Superior temporal gyrus (tissue), 1 donor: ENCODE results near the gene KCNG2.

ENCODE experiments used
- DNase-seq: peaks from one replicate; pipeline ENCODE4 v3.0.0-alpha.2; 2016; ENCODE audit errors: extremely low spot score

Gene KCNG2

DNA sequence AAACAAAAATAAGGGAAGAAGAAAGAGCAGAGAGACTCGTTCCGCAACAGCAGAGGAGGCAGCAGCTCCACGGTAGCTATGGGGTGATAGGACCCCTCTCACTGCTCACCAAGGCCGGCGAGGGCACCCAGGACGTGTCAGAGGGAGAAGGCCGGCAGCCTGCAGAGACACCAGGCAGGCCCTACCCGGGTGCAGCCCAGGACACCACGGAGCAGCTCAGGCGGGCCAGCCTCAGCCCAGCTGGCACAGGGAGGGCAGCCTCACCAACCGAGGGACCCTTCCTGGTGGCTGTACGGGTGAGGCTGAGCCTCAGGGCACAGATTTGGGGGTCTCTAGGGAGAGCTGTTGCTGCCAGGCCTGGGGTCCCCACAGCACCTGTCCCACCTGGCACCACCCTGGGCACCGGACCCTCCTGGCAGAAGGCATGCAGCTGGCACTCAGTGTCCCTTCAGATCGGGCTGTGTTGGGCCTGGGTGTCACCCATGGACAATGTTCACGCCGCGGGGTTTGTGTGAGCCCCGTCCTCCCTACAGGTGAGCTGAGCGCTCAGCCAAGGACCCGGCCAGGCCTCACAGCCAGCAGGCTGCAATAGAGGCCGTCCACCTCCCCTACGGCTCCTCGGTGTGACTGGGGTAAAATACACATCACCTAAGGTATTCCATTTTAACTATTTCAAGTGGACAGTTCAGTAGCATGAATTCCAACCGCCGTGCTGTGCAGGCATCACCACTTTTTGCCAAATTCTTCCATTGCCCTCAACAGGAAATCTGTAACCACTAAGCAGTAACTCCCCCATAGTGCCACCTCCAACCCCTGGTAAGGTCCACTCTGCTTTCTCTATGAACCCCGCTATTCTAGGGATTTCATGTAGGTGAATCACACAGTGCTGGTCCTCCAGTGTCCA, 21.6 kb downstream of the KCNG2 start:
- DNase-seq: no peak

DNA sequence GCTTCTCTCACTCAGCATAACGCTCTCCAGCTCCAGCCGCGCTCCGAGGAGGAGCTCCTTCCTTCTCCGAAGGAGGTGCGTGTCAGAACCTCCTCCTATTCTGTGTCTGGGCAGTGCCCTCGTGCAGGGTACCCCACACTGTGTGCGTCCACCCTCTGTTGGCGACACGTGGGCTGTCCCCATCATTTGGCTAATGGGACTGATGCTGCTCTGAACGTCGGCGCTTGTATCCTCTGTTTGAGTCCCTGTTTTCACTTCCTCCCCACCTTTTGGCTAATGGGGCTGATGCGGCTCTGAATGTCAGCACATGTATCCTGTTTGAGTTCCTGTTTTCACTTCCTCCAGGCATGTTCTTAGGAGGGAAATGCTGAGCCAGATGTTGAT, 22.2 kb downstream of the KCNG2 start:
- DNase-seq: peak; percentile 16

DNA sequence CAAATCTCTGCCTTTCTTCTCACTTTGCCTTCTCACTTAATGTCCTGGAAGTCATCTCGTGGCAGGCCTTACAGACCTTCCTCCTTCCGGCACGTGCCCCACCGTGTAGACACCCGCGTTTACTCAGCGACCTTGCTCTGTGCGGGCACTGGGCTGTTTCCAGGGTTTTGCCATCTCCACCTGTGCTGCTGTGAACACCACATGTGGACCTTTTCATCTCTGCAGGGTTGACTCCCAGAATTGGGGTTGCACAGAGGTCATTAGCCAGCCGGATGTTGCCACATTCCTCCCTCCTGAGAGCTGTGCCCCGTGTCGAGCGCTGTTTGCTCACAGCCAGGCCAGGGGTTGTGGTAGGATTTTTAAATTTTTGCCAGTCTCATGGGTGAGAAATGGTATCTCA, 25.4 kb downstream of the KCNG2 start:
- DNase-seq: no peak

DNA sequence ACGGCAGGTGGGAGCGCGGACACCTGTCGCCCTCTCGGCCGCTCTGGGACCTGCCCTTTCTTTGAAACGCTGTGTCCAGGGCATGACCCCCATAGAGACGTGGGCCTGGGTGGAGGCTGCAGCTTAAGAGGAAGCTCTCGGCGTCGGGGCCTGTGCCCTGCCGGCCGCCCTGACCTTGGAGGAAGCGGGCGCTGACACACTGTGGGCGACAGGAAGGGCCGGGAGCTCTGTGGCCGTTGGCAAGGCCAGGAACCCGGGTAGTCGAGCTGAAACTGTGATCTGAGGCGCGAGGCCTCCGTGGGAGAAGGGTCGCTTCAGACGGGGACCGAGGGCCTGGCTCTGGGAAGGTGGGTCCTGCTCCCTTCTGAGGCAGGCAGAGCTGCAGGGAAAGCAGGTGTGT, 28.2 kb downstream of the KCNG2 start:
- no peak for DNase-seq

DNA sequence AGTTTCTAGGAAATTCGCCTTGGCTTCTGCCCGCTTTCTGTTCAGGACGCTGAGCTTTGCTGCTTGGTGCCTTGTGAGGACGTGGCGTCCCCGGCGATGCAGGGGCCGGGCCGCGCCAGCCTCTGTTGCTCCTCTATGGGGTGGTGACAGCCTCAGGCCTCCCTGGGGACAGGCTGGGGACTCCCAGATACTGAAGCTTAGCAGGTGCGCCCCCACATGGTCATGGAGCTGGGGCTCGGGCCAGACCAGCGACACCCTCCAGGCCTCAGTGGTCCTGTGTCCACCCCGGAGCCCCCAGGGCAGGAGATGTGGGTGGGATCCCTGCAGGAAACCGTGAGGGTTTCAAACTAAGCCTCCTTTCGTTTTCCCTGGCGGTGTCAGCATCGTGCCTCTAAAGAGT, 29.2 kb downstream of the KCNG2 start:
- no peak for DNase-seq

DNA sequence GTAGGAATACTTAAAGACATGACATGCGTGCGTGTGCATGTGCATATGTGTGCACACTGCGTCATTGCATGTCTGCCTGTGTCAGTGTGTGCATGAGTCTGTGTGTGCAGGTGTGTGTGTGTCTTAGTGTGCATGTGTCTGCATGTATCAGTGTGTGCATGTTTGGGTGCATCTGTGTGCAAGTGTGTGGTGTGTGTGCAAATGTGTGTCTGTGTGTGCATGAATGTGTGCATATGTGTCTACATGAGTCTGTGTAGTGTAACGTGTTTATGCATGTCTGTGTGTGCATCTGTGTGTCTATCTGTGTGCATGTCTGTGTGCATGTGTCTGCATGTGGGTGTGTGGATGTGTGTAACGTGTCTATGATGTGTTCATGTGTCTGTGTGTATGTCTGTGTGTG, 30.5 kb downstream of the KCNG2 start:
- no peak for DNase-seq

DNA sequence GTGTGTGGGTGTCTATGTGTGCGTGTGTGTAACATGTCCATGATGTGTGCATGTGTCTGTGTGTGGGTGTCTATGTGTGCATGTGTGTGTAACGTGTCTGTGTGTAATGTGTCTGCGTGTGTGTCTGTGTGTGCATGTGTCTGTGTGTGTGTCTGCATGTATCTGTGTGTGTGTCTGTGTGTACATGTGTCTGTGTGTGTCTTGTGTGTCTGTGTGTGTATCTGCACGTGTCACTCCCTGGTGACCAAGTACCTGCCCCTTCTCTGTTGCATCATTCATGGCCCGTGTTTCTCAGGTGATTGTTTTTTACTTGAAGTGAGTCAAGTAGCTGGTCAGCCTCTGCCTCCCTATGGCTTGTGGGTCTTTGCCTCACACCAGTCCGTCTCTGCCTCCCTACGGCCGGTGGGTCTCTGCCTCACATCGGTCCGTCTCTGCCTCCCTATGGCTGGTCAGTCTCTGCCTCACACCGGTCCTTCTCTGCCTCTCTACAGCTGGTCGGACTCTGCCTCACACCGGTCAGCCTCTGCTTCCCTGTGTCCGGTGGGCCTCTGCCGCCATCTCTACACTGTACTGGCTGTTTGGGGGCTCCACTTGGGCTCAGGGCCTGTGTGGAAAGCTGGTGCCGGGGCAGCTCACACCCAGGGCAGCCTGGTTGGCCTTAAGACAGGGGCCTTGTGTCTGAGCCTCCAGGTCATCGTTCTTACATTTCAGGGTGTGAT, 31.6 kb downstream of the KCNG2 start:
- DNase-seq: no peak

DNA sequence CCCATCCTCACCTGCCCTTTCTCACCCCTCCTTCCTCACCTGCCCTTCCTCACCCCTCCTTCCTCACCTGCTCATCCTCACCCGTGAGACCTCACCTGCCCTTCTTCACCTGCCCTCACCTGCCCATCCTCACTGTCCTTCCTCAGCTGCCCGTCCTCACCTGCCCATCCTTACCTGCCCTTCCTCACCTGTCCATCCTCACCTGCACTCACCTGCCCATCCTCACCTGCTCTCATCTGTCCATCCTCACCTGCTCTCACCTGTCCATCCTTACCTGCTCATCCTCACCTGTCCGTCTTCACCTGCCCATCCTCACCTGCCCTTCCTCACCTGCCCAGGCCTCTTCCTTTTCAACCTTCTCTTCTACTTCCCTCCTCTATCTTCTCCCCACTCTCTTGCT, 34.4 kb downstream of the KCNG2 start:
- DNase-seq: no peak

DNA sequence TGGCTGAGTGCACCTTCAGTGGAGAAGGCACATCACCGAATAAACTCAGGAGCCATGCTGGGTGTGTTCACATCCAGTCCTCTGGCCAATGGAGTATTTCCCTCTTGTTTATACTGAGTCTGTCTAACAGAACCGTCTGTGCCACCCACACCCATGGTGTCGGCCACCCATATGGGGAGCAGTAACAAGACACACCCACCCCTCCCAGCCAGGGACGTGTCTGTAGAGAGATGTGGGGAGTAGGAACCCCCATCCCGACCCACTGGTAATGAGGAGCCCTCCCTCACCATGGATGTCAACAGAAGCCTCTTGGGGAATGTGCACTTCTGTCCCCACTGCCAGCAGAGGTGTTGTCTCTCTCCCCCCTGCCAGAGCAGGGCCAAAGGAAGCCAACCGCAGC, 37.1 kb downstream of the KCNG2 start:
- no peak for DNase-seq

DNA sequence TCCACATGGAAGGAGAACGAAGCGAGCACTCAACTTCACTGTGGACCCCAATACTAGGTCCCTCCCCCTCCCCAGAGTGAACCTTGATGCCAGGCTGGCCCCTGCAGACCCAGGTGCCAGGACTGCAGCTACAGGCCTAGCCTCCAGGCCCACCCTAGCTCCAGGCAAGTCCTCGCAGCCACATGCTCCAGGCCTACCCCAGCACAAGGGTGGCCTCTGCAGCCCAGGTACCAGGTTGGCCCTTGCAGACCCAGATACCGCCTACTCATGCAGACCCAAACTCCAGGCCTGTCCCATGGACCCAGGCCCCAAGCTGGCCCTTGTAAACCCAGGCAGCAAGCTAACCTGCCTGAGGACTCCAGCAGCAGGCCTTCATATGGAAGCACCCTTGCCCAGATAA, 44.2 kb downstream of the KCNG2 start:
- no peak for DNase-seq

DNA sequence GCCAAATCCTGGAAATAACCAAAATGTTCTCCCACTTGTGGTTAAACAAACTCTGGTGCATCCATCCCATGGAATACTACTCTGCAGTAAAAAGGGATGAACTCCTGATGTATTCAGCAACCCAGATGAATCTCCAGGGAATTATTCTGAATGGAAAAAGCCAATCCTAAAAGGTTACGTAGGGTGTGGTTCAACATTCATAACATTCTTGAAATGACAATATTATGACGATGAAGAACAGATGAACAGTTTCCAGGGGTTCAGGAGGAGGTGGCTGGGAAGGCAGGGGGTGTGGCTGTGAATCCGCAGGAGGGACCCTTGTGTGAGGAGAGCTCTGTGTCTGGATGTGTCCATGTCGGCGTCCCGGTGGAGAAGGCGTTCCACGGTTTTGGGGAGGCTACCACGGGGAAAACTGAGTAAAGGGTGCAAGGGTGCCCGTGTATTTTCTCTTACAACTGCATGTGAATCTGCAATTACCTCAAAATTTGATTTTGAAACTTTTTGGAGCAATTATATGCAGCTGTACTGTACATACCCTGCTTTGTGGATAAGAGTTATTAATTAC, 47.3 kb downstream of the KCNG2 start:
- DNase-seq: no peak

DNA sequence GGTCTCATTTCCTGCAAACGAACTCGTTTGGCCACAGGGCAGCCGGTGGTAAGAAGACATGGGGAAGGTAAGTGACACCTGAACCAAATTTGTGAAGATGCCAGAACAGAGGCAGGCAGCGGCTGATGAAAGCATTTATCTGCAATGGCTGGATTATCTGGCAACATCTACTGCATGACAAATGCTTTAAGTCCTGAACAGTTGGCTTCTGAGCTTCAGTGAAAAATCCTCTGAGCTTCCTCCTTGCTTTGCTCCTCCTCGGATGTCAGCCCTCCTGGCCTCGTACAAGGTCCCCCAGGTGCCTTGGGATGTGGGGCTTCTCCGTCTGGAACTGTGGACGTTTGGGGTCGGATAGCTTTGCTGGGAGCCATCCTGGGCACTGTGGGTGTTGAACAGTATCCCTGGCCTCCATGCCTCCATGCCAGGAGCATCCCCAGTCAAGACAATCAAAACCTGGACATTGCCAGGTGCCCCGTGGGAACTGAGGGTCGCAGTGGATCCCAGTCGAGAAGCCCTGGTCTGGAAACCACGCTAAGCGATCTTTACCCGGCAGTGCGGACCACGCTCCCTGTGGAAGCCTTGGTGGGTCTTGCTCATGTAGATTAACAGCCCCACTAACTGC, 49.3 kb downstream of the KCNG2 start:
- DNase-seq: no peak

DNA sequence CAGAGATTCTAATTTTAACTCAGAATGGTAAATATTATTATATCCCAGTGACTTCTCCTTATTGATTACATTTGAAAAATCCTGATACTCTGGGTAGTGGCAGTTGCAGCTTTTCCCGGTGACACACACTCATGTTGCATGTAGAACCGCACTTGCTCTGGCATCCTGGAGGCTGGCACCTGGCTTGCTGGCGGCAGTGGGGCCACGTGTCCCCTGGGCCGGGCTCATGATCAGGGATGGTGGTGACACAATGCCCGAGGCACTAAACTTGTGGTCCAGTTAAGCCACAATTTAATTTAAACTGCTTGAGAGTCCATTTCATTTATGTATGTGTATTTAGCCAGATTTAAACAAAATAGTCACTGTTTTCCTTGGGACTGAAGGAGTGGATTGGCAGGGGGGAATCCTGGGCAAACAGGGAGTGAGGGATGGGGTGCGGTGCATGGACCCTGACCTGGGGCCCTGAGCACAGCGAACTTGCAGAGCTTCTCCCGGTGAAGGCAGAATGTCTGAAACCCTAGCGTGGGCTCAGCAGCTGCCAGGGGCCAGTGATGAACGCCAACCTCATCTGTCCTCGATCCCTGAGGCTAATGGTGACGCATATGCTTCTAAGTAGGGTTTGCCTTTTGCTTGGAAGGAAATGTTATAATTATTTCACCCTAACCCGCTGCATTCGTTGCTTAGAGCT, 50.0 kb downstream of the KCNG2 start:
- DNase-seq: no peak

DNA sequence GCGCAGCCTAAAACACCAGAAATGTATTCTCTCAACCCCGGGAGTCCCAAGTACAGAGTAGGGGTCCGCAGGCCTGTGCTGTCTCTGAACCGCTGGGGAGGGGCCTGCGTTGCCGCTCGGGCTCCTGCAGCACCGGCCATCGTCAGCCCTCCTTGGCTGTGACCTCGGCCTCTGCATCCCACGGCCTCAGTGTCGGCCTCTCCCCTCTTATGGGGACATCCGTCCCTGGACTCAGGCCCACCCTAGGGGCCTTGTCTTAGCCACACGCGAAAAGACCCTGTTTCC, 50.5 kb downstream of the KCNG2 start:
- DNase-seq: no peak

DNA sequence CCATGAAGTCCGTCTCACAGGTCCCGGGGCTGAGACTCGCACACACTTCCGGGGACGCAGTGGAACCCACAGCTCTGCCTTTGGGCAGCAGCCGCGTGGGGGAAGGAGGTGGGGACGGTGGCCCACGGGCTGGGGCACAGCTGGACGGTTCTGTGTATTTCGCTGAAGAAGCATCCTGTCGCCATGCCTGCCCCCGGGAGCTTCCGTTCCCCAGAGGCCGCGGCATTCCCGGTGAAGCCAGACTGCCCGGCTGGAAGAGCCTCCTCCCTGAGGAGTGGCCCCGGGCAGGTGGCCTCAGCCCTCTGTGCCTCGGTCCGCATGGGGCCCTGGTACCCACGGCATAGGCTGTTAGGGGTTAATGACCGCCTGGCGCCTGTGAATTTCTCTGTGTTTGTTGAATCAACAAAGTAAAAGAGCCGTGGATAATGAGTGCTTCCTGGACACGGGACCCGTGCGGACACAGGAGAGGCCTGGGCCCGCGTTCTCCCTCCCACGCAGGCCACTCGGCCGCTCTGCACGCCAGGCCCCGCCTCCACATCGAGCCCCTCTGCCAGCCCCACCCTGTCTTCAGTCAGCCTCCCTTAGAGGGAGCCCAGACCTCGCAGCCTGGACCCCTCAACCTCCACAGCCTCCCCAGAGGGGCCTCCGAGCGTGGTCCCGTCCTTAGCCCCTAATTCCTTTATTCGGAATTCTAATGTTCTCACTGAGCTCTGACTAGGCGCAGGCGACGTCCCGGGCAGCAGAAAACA, 51.0 kb downstream of the KCNG2 start:
- DNase-seq: no peak

DNA sequence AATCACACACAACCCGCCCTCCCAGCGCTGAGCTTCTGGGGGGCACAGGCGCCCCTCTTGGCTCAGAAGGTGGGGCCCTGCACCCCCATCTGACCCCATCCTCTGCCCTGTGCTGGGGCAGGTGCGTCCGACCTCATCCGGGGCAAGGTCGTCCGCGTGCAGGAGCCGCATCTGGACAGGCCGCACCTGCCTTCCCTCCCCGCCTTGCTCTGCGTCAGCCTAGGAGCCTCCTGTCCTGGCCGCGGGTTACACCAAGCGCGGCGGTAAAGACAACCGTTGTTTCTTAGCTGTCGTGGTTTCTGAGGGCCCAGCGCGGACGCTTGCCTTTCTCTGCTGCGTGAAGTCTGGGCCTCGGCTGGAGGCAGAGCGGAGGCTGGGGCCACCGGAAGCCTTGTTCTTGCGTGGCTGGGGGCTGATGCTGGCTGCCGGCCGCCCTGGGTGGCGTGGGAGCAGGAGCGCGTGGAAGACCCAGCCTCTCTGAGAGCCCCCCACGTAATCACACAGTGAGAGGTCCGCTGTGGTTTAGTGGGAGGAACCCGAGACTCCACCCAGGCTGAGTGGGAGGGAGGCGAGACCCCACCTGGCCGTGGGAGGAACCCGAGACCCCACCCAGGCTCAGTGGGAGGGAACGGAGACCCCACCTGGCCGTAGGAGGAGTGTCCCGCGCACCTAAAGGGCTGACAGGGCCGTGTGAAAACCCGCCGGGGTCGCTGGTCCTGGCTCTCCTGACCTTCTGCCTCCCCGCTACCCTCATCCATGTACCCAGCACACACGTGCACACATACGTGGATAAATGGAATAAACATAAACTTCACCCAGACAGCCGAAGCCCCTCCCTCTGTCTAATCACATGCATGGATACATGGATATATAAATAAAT, 51.8 kb downstream of the KCNG2 start:
- no peak for DNase-seq

DNA sequence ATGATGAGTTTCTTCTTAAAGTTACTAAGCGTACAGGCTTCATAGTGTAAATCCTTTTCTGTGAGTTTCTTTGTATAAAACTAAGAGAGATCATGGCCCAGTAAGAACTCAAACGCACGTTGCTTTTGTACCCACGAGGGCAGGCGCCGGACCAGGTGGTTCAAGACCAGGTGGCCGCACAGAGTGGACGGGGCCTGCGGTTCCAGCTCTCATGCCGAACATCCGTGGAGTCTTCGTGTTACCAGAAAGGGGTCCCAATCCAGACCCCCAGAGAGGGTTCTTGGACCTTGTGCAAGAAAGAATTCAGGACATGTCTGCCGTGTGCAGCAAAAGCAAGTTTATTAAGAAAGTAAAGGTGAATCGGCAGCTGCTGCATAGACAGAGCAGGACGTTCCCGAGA, 53.0 kb downstream of the KCNG2 start:
- no peak for DNase-seq

DNA sequence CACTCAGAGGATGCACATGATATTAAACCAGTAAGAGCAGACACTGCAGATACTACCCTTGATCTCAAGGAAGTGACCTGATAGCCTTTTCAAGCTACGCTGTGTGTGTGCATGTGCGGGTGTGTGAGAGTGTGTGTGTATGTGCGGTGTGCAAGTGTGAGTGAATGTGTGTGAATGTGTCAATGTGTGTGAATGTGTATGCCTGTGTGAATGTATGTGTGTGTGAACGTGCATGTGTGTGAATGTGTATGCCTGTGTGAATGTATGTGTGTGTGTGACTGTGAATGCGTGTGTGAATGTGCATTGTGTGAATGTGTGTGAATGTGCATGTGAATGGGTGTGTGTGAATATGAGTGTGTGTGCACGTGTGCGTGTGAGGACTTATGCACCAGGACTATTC, 53.8 kb downstream of the KCNG2 start:
- DNase-seq: no peak

DNA sequence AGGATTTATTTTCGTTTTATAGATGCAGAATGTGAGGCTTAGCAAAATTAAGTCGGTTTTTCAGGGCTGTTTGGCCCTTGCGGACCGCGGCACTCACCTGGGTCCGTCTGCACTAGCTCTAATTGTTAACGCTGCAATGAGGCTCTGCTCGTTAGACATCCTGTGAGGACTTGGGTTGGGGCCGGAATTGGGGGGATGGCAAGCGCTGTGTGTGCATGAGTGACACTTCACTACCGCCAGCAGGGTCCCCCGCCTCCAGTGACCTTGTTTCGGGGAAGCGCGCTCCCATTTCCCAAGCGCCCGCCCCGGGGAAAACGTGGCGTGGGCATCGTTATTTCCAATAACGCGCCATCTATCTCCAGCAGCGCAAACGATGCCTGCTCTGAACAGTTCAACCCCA, 54.2 kb downstream of the KCNG2 start:
- DNase-seq: no peak

DNA sequence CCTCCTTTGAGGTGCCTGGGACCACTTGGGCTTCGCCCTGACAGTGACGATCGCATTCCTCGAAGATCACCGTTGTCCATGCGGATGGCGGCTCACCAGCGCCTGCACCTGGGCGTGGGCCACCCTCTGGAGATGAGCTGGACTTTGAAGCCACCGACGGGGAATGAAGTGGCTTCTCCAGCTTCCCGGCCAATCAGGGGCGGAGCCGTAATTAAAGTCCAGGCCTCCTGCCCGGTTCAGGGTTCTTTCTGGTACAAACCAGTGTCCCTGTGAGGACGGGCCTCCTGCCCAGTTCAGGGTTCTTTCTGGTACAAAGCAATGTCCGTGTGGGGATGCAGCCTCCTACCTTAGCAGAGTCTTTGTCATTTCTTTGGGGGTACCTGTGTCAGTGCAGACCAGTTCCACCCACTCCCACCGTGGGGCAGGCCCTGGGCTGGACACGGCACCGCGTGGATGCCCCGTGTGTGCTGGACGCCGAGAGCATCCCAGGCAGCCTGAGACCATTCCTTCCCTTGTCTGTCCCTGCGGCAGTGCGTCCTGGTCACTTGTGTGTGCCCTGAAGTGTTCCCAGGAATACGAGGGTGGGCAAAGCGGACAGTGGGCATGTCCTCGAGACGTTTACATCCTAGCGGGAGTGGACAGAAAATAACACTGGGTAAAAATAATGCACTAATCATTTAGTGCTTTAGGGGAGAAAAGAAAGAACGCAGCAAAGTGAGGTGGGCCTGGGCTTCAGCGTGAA, 55.0 kb downstream of the KCNG2 start:
- DNase-seq: no peak
